Coronary artery (tissue), 2 donors: Measurements from ENCODE around the gene EPHA8.

Experiments
- DNase-seq: peaks from one replicate; pipeline ENCODE4 v3.0.0-alpha.2; 2017; ENCODE audit warnings: low spot score
- H3K27ac ChIP-seq, 2 donors: fragments of 200-600 bp; sonication (generic); one replicate each; pipeline ENCODE4 v1.5.1; 2016 to 2019
- H3K4me3 ChIP-seq: fragments of 200-600 bp; sonication (generic); 2 replicates; pipeline ENCODE4 v1.5.1; 2016; ENCODE audit warnings: mild to moderate bottlenecking, moderate library complexity
- CTCF ChIP-seq: fragments of 200-600 bp; sonication (generic); IDR thresholded peaks from one replicate; pipeline ENCODE4 v1.5.1; 2019; ENCODE audit warnings: antibody characterized with exemption

Gene EPHA8

GRCh38 chr1:22613951-22614350 lies 50.7 kb downstream of the EPHA8 start:
- no peak for TF ChIP-seq CTCF
- Histone ChIP-seq H3K27ac (no peak overlapping the region), H3K4me3 (no peak overlapping the region)
- no peak for DNase-seq

DNA sequence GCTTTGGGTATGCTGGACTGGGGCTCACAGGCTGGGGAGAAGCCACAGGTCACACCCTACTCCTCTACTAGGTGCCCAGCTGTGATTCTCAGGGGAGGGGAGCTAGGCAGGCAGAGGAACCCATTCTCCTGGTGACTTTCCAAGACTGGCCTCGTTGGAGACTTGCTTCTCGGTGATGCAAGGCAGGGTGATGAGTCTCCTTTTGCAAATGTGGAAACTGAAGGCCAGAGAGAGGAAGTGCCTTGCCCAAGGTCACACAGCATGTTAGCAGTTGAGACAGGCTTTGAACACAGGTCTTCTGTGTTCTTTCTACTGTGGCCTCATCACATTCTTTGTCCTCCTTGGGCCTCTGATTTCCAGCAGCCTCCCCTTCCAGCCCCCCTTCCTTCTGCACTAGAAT lies 52.6 kb downstream of the EPHA8 start:
- DNase-seq: no peak
- no peak for TF ChIP-seq CTCF
- Histone ChIP-seq H3K4me3 (no peak overlapping the region), H3K27ac (no peak overlapping the region)

DNA sequence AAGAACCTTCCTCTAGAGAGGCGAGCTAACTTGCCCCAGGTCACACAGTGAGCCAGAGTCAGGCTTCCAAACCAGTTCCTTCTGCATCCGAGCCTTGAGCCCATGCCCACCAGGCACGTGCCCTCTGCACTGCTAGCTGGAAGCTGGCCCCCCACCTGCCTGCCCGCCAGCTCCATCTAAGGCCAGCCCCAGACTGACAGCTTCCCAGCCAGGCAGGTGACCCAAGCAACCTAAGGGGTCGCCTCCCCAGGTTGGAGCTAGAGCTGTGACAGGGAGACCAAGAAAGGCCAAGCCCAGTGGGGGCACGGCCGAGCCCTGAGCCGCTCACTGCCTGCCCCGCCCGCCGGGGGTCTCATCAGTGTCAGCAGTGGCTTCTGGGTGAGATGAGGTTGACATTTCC lies 53.3 kb downstream of the EPHA8 start:
- Histone ChIP-seq H3K27ac (no peak overlapping the region), H3K4me3 (no peak overlapping the region)
- no peak for DNase-seq
- no peak for TF ChIP-seq CTCF

DNA sequence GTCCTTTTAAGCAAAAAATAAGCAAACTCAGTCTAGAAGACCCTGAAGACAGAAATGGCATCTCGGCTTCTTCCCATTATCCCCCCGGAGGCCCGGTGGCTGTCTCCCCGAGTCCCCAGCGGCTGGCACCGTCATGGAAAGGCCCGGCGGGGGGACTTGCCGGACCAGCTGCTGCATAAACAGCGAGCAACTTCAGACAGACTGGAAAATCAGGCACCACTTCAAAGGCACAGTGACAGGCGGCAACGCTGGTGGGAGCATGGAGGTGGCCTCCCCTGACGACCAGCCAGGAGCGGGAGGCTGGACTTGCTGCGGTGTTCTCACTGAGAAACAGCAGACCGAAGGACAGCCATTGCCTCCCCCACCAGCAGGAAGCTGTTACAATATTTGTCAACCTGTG lies 54.8 kb downstream of the EPHA8 start:
- Histone ChIP-seq H3K27ac (no peak overlapping the region), H3K4me3 (no peak overlapping the region)
- no peak for TF ChIP-seq CTCF
- no peak for DNase-seq

GRCh38 chr1:22619252-22619651 lies 56.0 kb downstream of the EPHA8 start:
- Histone ChIP-seq H3K27ac (no peak overlapping the region), H3K4me3 (no peak overlapping the region)
- DNase-seq: no peak
- no peak for TF ChIP-seq CTCF

GRCh38 chr1:22619798-22620197 lies 56.5 kb downstream of the EPHA8 start:
- no peak for DNase-seq
- no peak for TF ChIP-seq CTCF
- Histone ChIP-seq H3K4me3 (no peak overlapping the region), H3K27ac (no peak overlapping the region)

DNA sequence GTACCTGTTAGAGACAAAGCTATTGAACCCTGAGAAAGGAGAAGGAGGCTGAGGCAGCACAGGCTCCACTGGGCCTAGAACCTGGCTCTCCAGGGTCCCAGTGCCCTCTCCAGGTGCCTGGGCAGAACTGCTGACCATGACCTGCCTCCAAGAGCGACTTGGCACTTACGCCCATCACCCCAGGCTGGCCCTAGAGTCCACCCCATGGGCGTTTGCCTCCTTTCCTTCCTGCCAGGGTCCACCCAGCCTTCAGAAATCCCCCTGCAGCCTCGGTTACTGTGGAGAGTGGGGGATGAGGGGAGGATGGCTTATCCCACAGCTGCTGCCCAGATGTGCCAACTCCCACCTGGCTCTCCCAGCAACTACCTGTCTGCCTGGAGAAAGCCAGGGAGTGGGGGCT lies 58.5 kb downstream of the EPHA8 start:
- DNase-seq: no peak

More for the DNA sequence above, 58.5 kb downstream of the EPHA8 start:
- H3K4me3 ChIP-seq: no peak overlapping the region
- no peak for TF ChIP-seq CTCF
- H3K27ac ChIP-seq: no peak overlapping the region
